Vagina (tissue), 2 donors: ENCODE measurements around the gene CCDC34. TPM values are rescaled to one million over a fixed set of nuclear protein-coding genes. Genes with fewer than 3 reads are reported as not detected.
A peak's percentile ranks its signal among the peaks of the same experiment; 100 is the strongest.

Experiments
- DNase-seq, 2 donors: peaks; one replicate each; pipeline ENCODE4 v3.0.0-alpha.2; 2017; ENCODE audit errors: extremely low spot score in 2 of 2
- H3K27ac ChIP-seq: fragments of 200-600 bp; sonication (generic); one replicate; pipeline ENCODE4 v1.5.1; 2019
- H3K27me3 ChIP-seq: fragments of 200-600 bp; sonication (generic); one replicate; pipeline ENCODE4 v1.5.1; 2019
- H3K36me3 ChIP-seq, 2 donors: fragments of 200-600 bp; sonication (generic); one replicate each; pipeline ENCODE4 v1.5.1; 2017 to 2019
- H3K4me1 ChIP-seq: fragments of 200-600 bp; sonication (generic); one replicate; pipeline ENCODE4 v1.5.1; 2019
- H3K4me3 ChIP-seq, 2 donors: fragments of 200-600 bp; sonication (generic); 1 replicate in 1 of 2; 2 replicates in 1 of 2; pipeline ENCODE4 v1.5.1; 2016 to 2019
- H3K9me3 ChIP-seq: fragments of 200-600 bp; sonication (generic); one replicate; pipeline ENCODE4 v1.5.1; 2019
- POLR2A ChIP-seq, 2 donors: fragments of 450-650 bp; IDR thresholded peaks; one replicate each; pipeline ENCODE4 v1.6.1; 2017; ENCODE audit warnings: antibody characterized with exemption in 2 of 2, mild to moderate bottlenecking in 2 of 2, moderate library complexity in 2 of 2
- POLR2AphosphoS5 ChIP-seq, 2 donors: sonication (generic); formaldehyde crosslinking; IDR thresholded peaks; one replicate each; pipeline ENCODE4 v1.9.0; 2017; ENCODE audit warnings: antibody characterized with exemption in 2 of 2, mild to moderate bottlenecking in 2 of 2, low read depth in 1 of 2; ENCODE audit not compliant: insufficient read depth in 1 of 2
- intact Hi-C: fragments of 100-400 bp; cut with DNase I; formaldehyde crosslinking; loops from one replicate; pipeline ENCODE4 v1.15.1; 2023
- total RNA-seq: library from RNA; depleted of rRNA; stranded (reverse); fragments of >200 nt; gene quantifications from one replicate; pipeline ENCODE4 v1.2.3, GENCODE V29; 2016
- TF ChIP-seq, protein P1 (sequence below), 3 experiments: fragments of 450-650 bp in 2 of 3; fragments of 200-600 bp in 1 of 3; sonication (generic) in 1 of 3; IDR thresholded peaks; one replicate each; pipeline ENCODE4 v1.5.1; 2017 to 2019; ENCODE audit warnings: antibody characterized with exemption in 3 of 3, mild to moderate bottlenecking in 2 of 3, moderate library complexity in 2 of 3

Gene CCDC34
- total RNA-seq, 1 donor from 2014 or later, result 4.7 TPM

DNA sequence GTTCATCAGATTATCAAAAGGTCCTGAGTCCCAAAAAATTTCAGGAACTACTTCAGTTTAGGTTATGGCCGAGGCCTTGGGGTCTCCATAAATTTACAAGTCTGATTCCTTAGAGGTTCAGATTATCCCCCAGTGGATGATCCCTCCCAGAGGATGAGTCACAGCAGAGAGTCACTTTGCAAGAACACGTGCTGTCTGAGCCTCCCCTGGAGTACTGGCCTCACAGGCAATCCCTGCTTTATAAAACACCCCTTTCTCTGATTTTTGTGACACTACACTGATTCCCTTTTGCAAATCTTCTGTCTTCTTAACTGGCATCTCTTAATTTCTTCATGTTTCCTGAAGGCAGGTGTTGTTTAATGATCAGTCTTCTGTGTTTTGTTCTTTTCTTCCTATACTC lies 45.3 kb downstream of the CCDC34 start:
- no peaks in the 10 kb centered on the region for H3K27me3 ChIP-seq
- H3K36me3 ChIP-seq, result no peaks in the 10 kb centered on the region
- H3K27ac ChIP-seq, result no peak overlapping the region
- DNase-seq, result no peak
- TF ChIP-seq POLR2A (IDR thresholded peaks at IDR 0.05), result no peak
- no peak for TF ChIP-seq POLR2AphosphoS5 (IDR thresholded peaks at IDR 0.05; ENCODE audit: insufficient read depth in 1 of 2, low read depth in 1 of 2)
- TF ChIP-seq, protein P1, sequence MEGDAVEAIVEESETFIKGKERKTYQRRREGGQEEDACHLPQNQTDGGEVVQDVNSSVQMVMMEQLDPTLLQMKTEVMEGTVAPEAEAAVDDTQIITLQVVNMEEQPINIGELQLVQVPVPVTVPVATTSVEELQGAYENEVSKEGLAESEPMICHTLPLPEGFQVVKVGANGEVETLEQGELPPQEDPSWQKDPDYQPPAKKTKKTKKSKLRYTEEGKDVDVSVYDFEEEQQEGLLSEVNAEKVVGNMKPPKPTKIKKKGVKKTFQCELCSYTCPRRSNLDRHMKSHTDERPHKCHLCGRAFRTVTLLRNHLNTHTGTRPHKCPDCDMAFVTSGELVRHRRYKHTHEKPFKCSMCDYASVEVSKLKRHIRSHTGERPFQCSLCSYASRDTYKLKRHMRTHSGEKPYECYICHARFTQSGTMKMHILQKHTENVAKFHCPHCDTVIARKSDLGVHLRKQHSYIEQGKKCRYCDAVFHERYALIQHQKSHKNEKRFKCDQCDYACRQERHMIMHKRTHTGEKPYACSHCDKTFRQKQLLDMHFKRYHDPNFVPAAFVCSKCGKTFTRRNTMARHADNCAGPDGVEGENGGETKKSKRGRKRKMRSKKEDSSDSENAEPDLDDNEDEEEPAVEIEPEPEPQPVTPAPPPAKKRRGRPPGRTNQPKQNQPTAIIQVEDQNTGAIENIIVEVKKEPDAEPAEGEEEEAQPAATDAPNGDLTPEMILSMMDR (IDR thresholded peaks at IDR 0.05), result no peak
- intact Hi-C loops, result no loop called here
- H3K9me3 ChIP-seq, result no peaks in the 10 kb centered on the region
- no peaks in the 10 kb centered on the region for H3K4me1 ChIP-seq
- H3K4me3 ChIP-seq, result no peak overlapping the region

DNA sequence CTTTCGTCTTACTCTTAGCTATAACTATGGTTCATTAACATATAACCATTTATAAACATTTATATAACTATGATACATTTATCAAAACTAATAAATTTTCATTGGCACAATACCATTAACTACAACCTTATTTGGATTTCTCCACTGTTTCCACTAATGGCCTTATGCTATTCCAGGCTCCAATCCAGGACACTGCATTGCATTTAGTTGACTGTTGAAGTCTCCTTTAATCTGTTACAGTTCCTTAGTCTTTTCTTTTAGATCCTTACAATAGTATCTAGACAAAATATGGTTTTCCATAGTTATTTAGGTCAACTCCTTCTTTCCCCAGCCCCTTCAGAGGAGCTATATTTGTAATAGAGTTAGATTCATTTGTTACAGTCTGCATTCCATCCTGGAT lies 47.2 kb downstream of the CCDC34 start:
- Histone ChIP-seq H3K9me3 (no peaks in the 10 kb centered on the region), H3K4me3 (no peak overlapping the region), H3K27ac (no peak overlapping the region), H3K36me3 (no peaks in the 10 kb centered on the region), H3K4me1 (no peaks in the 10 kb centered on the region), H3K27me3 (no peaks in the 10 kb centered on the region)
- no peak for TF ChIP-seq POLR2AphosphoS5 (IDR thresholded peaks at IDR 0.05; ENCODE audit: insufficient read depth in 1 of 2, low read depth in 1 of 2)
- TF ChIP-seq, protein P1 (IDR thresholded peaks at IDR 0.05), result no peak
- TF ChIP-seq POLR2A (IDR thresholded peaks at IDR 0.05), result no peak
- intact Hi-C loops, result no loop called here
- no peak for DNase-seq

DNA sequence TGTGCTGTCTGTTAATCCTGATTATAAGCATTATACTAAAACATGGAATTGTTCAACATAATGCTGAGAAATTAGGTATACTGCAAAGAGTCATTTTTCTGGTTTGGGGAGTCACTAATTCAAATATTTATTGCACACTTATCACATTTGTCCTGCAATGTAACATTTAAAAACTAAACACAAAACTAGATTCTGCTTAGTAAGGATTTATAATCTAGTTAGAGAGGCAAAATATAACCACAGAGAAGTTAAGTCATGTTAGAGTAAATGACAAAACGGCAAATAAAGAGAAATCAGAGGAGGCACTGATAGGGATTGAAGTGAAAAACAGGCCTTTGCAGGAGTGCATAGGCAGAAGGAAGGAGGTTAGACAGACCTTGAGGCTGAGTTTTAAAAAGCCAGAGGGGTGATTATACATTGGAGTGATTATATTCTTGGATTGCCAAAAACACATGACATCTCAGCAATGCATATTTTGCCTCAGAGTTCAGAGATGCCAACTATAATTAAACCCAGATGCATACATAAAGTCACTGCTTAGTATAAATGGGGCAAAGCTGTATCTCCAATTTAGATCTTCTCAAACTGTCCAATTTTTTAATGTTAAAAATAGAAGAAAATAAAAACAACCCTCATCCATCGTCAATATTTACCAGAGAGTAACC lies 49.7 kb downstream of the CCDC34 start:
- no peaks in the 10 kb centered on the region for H3K4me1 ChIP-seq
- H3K4me3 ChIP-seq, result no peak overlapping the region
- no peak for DNase-seq
- intact Hi-C loops, result no loop called here
- no peak overlapping the region for H3K27ac ChIP-seq
- TF ChIP-seq POLR2AphosphoS5 (IDR thresholded peaks at IDR 0.05; ENCODE audit: insufficient read depth in 1 of 2, low read depth in 1 of 2) (no peak), POLR2A (IDR thresholded peaks at IDR 0.05) (no peak)
- TF ChIP-seq, protein P1 (IDR thresholded peaks at IDR 0.05), result no peak
- H3K27me3 ChIP-seq, result no peaks in the 10 kb centered on the region
- no peaks in the 10 kb centered on the region for H3K36me3 ChIP-seq
- H3K9me3 ChIP-seq, result no peaks in the 10 kb centered on the region

DNA sequence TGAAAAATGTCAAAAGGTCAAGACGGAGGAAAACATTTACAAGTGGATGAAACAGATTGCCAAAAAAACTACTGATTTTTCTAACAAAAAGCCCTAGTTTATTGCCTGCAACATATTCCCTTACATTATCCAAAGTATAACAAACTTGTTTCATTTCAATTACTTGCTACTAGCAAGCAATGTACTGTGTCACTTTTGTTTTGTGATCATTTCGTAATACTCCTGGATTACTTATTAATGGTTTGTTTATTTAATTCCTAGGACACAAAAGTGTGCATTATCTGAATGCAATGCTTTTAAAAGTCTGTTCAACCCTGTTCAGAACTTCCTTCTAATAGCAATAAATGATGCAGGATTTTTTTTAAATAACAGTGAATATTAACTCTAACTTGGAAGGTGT lies 50.9 kb downstream of the CCDC34 start:
- no peaks in the 10 kb centered on the region for H3K36me3 ChIP-seq
- no peak for TF ChIP-seq POLR2A (IDR thresholded peaks at IDR 0.05)
- TF ChIP-seq POLR2AphosphoS5 (IDR thresholded peaks at IDR 0.05; ENCODE audit: insufficient read depth in 1 of 2, low read depth in 1 of 2), result peak in 1 of 2 donors; percentile 21
- TF ChIP-seq, protein P1 (IDR thresholded peaks at IDR 0.05), result no peak
- no peak overlapping the region for H3K4me3 ChIP-seq
- H3K4me1 ChIP-seq, result no peaks in the 10 kb centered on the region
- intact Hi-C loops, result no loop called here
- no peaks in the 10 kb centered on the region for H3K27me3 ChIP-seq
- H3K27ac ChIP-seq, result no peak overlapping the region
- no peaks in the 10 kb centered on the region for H3K9me3 ChIP-seq
- DNase-seq, result no peak

DNA sequence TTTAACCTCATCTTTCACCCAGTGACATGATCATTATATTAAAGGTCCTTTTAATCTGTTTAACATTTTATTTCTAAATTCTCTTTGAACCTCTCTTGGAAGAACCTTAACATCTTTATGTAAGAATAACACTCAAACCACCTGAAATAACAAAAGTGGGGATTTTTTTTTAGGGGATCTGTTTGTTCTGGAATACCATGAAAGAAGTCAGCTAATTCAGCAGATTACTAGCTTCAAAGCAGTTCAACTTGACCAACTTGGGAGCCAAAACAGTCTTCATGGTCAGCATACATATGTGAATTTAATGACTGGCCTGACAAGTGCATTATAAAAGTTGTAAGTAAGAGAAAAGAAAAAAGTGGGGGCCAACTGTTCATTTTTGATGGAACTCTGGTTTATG lies 52.3 kb downstream of the CCDC34 start:
- DNase-seq, result no peak
- no peak overlapping the region for H3K4me3 ChIP-seq
- H3K27me3 ChIP-seq, result no peaks in the 10 kb centered on the region
- no peaks in the 10 kb centered on the region for H3K4me1 ChIP-seq
- TF ChIP-seq, protein P1 (IDR thresholded peaks at IDR 0.05), result no peak
- no peak for TF ChIP-seq POLR2AphosphoS5 (IDR thresholded peaks at IDR 0.05; ENCODE audit: insufficient read depth in 1 of 2, low read depth in 1 of 2)
- TF ChIP-seq POLR2A (IDR thresholded peaks at IDR 0.05), result no peak
- H3K36me3 ChIP-seq, result no peaks in the 10 kb centered on the region
- no peaks in the 10 kb centered on the region for H3K9me3 ChIP-seq
- no peak overlapping the region for H3K27ac ChIP-seq
- intact Hi-C loops, result no loop called here
